Measurements from ENCODE around the gene PPT1.

DNA sequence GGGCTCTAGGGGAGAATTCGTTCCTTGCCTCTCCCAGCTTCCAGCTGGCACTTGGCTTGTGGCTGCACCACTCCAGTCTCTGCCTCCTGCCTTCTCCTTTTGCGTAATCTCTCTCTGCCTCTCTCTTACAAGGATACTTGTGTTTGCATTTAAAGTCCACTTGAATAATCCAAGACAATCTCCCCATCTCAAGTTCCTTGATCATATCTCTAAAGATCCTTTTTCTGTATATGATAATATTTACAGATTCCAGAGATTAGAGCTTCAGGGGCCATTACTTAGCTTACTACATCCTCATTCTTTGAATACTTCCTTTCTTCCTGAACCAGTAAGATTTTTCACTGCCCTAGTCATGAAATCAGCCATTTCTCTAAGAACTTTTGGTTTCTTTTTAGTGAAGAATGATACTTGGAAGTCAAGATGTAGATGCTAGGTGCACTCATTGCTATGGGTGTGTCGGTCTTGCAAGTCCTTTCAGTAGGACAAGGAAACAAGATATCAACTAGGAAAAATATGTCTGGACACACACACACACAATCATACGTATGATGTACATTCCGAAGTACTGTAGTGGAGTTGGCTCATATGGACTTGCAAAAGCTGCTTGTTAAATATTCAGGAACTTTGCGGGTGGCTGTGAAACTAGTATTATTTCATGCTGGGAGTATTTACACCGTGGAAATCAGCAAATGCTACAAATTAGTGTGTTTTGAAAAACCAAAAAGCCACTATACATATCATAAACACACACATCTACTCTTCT is 43.3 kb upstream of the PPT1 start:
- TF ChIP-seq, protein P1, sequence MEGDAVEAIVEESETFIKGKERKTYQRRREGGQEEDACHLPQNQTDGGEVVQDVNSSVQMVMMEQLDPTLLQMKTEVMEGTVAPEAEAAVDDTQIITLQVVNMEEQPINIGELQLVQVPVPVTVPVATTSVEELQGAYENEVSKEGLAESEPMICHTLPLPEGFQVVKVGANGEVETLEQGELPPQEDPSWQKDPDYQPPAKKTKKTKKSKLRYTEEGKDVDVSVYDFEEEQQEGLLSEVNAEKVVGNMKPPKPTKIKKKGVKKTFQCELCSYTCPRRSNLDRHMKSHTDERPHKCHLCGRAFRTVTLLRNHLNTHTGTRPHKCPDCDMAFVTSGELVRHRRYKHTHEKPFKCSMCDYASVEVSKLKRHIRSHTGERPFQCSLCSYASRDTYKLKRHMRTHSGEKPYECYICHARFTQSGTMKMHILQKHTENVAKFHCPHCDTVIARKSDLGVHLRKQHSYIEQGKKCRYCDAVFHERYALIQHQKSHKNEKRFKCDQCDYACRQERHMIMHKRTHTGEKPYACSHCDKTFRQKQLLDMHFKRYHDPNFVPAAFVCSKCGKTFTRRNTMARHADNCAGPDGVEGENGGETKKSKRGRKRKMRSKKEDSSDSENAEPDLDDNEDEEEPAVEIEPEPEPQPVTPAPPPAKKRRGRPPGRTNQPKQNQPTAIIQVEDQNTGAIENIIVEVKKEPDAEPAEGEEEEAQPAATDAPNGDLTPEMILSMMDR (tag by site-specific recombination; IDR thresholded peaks at IDR 0.05) = no peak
- TF ChIP-seq ZBTB20 (tag by site-specific recombination; IDR thresholded peaks at IDR 0.05) (no peak), ZNF791 (tag by site-specific recombination; IDR thresholded peaks at IDR 0.05) (no peak), KLF9 (tag by site-specific recombination; IDR thresholded peaks at IDR 0.05; ENCODE audit: low read depth) (no peak), ZNF146 (tag by site-specific recombination; IDR thresholded peaks at IDR 0.05) (no peak)
